ACC112 (cell line): ENCODE measurements around the gene HSFX4.
A peak's percentile ranks its signal among the peaks of the same experiment; 100 is the strongest.
"Not testable (repeated sequence)": the region's sequence is repeated elsewhere in the genome, so short reads cannot be mapped to it uniquely, and the experiment has no call there.

Source experiments
- H2AFZ ChIP-seq: fragments of 200-600 bp; sonication (generic); one replicate; pipeline ENCODE4 v1.6.0; 2017; ENCODE audit warnings: antibody characterized with exemption, low read length; ENCODE audit not compliant: unreplicated experiment
- H3K27ac ChIP-seq: fragments of 200-600 bp; sonication (generic); 2 replicates; pipeline ENCODE4 v1.5.1; 2014; ENCODE audit warnings: low read depth, mild to moderate bottlenecking, antibody characterized with exemption, low read length, moderate library complexity
- H3K27me3 ChIP-seq: fragments of 200-600 bp; sonication (generic); 2 replicates; pipeline ENCODE4 v1.6.1; 2014; ENCODE audit warnings: mild to moderate bottlenecking, antibody characterized with exemption, low read length, moderate library complexity, mixed read lengths; ENCODE audit not compliant: insufficient read depth
- H3K36me3 ChIP-seq: fragments of 200-600 bp; sonication (generic); 2 replicates; pipeline ENCODE4 v1.6.1; 2016; ENCODE audit warnings: mild to moderate bottlenecking, antibody characterized with exemption, low read length, moderate library complexity, mixed read lengths; ENCODE audit not compliant: insufficient read depth
- H3K4me1 ChIP-seq: fragments of 200-600 bp; sonication (generic); one replicate; pipeline ENCODE4 v1.6.1; 2016; ENCODE audit warnings: low read length, mixed read lengths; ENCODE audit not compliant: insufficient read depth, unreplicated experiment, control insufficient read depth
- H3K4me3 ChIP-seq: fragments of 200-600 bp; sonication (generic); 2 replicates; pipeline ENCODE4 v1.5.1; 2014; ENCODE audit warnings: mild to moderate bottlenecking, low read depth, low read length
- H3K79me2 ChIP-seq: fragments of 200-600 bp; sonication (generic); one replicate; pipeline ENCODE4 v1.6.0; 2016; ENCODE audit warnings: low read length; ENCODE audit not compliant: control insufficient read depth, unreplicated experiment, insufficient read depth

HSFX4 gene

DNA sequence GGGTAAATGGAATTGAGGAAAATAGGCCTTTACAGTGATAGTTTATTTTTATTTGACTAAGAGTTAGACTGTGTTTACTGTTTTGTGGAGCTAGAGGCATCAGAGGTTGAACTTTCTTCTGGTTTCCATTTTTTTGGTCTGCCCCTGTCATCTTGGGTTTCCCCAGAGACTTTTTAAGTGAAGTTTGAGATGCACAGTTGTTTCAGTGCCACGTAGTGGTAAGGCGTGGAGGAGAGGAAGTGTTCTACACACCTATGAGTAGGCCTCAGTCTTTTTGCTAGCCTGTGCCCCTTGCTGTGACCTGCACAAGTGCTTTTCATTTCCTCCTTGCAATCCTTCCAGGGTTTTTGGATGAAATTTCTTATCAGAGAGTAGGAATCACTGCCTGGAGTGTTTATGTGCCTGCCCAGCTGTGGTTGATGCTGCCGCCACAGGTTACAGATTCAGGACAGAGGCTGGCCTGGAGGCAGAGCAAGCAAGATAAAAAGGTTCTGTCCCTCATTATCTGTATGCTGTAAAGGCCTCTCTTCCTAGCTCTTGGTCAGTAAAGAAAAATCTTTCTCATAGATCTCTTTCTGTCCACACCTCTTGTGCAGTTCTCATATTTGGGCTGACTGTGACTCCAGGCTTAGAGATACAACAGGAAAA is 12.5 kb upstream of the HSFX4 start:
- Histone ChIP-seq H3K79me2 (no peaks in the 10 kb centered on the region), H3K27me3 (no peaks in the 10 kb centered on the region), H3K4me1 (no peaks in the 10 kb centered on the region), H2AFZ (no peak overlapping the region), H3K36me3 (no peaks in the 10 kb centered on the region), H3K4me3 (no peak overlapping the region), H3K27ac (no peak overlapping the region)

GRCh38 chrX:149923836-149924235 is 5.5 kb upstream of the HSFX4 start:
- not testable (repeated sequence) for H3K36me3 ChIP-seq, H3K27me3 ChIP-seq, H3K27ac ChIP-seq, H3K4me3 ChIP-seq, H3K79me2 ChIP-seq, H2AFZ ChIP-seq, H3K4me1 ChIP-seq

- H3K27me3 ChIP-seq, H3K4me3 ChIP-seq, H2AFZ ChIP-seq, H3K36me3 ChIP-seq, H3K4me1 ChIP-seq, H3K79me2 ChIP-seq, H3K27ac ChIP-seq: not testable (repeated sequence)
These were observed 4.9 kb upstream of the HSFX4 start for GRCh38 chrX:149924434-149924833.

DNA sequence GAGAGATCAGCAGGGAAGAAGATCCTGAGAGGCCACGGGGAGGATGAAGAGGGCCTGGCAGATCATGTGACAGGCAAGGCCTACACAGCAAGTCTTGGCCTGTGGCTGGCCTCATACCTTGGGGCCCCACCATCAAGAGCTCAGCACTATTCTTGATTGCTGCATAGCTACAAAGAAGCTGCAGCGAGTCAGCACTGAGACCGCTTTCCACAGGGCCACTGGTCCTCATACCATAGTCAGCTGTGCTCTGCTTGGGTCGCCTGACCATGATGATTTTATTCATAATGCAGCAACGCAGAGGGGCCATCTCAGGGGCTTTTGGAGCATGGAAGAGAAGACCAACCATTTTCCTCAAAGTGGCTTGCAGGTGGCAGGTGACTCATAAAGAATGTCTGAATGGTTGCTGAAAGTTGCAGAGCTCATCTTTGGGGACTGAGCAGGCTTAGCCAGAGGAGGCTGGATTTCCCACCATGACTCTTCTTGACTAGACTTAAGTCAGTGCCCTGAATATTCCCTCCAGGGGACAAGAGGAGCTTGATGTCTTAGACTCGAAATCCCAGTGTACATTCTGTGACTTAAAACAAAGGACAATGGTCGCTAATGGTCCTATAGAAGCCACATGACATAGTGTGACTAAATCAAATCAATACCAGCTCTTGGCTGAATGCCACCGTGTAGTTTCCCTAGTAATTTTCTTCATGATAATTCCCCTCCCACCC is 2.0 kb upstream of the HSFX4 start:
- H3K4me1 ChIP-seq, H3K27me3 ChIP-seq, H3K36me3 ChIP-seq, H3K79me2 ChIP-seq, H3K27ac ChIP-seq, H2AFZ ChIP-seq, H3K4me3 ChIP-seq: not testable (repeated sequence)

DNA sequence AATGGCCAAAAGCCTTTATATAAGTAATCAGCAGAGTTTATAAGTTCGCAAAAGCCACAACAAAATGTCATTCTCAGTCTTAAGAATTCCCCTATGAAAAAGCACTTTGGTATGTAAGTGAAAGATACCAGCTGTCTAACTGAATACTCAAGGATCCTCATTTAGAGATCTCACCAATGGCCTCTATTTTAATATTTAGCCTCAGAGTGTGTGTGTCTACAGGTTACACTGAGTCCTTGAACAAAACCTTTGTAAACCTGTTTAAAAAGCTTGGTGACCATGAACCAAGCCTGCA is 1.5 kb upstream of the HSFX4 start:
- H3K36me3 ChIP-seq, H2AFZ ChIP-seq, H3K27ac ChIP-seq, H3K79me2 ChIP-seq, H3K27me3 ChIP-seq, H3K4me1 ChIP-seq, H3K4me3 ChIP-seq: not testable (repeated sequence)

- H3K4me3 ChIP-seq, H3K36me3 ChIP-seq, H2AFZ ChIP-seq, H3K27ac ChIP-seq, H3K79me2 ChIP-seq, H3K27me3 ChIP-seq, H3K4me1 ChIP-seq: not testable (repeated sequence)
These were observed 738 bp upstream of the HSFX4 start for GRCh38 chrX:149928635-149929034.

GRCh38 chrX:149931355-149931754 is 2.0 kb downstream of the HSFX4 start:
- H3K79me2 ChIP-seq, H3K36me3 ChIP-seq, H3K4me1 ChIP-seq, H2AFZ ChIP-seq, H3K27ac ChIP-seq, H3K27me3 ChIP-seq, H3K4me3 ChIP-seq: not testable (repeated sequence)

DNA sequence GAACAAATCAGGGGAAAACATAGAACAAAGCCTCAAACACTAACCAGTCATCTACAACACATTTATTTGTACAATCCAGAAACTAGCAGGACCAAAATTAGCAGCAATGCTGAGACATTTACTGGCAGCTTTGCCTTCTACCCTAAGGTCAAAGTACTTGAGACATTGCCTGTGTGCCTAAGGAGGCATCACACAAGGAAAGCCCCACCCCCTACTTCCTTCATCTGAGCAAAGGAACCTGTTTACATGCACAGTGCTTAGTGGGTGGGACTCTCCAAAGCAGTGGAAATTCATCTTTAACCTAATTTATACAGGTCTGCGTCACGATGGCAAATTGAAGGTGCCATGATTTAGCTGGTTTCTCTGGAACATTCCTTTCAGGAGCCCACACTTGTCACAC is 2.8 kb downstream of the HSFX4 start:
- H3K27me3 ChIP-seq, H2AFZ ChIP-seq, H3K4me3 ChIP-seq, H3K4me1 ChIP-seq, H3K79me2 ChIP-seq, H3K27ac ChIP-seq, H3K36me3 ChIP-seq: not testable (repeated sequence)

DNA sequence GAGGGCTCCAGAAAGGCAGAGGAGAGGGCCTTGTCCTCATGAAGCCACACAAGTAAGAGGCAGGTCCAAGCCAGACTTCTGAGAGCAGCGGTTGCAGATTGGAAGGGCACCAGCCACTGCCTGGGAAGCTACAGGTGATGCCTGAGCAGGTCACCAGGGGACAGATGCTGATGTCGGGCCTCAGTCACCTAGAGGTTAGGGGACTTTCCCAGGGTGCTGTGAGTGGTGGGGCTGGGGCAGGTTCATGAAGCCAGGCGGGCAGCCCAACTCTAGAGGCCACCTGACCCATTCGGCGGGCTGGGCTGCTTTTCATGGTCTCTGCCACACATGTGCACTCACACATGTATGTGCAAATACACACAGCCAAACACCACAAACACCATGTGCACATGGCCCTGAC is 3.6 kb downstream of the HSFX4 start:
- H3K4me1 ChIP-seq, H3K36me3 ChIP-seq, H3K79me2 ChIP-seq, H2AFZ ChIP-seq, H3K4me3 ChIP-seq, H3K27ac ChIP-seq, H3K27me3 ChIP-seq: not testable (repeated sequence)

DNA sequence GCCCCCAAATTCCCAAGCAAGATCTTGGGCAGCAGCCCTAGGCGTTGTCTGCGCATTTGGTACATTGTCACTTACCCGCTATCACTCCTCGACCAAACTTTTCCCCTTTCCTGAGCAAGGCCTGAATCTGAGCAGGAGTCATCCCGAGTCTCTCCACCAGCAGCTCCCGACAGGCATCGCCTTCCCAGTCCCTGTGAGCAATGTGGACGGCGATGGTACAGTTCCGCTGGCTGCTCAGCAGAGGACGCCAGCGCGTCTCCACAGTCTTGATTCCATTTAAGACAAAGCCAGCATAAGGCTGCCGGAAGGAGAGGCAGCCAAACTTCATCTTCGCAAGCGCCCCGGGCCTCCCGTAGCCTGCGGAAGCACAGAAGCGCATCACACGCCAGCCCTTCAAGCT is 4.2 kb downstream of the HSFX4 start:
- H3K27me3 ChIP-seq, H3K4me3 ChIP-seq, H3K4me1 ChIP-seq, H3K36me3 ChIP-seq, H2AFZ ChIP-seq, H3K27ac ChIP-seq: not testable (repeated sequence)
- peaks cover 11% of the 10 kb centered on the region for H3K79me2 ChIP-seq

DNA sequence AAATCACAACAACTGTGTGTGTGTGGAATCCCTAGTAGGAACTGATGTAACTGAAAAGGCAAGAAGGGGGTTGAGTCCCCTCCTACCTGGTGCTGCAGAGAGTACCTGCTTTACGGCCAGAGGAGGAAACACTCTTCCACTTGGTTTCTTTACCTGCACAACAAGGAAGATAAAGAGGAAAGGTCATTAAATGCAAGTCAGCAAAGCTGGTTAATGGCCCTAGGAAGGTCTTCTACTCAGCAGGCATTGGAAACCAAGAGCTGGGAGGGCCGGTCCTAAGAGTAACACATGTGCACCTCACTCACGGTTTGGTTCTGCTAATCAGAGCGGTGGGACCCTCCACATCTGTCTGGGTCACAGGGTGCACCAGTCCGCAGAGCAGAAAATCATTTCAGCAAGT is 8.0 kb downstream of the HSFX4 start:
- H3K4me1 ChIP-seq, H3K36me3 ChIP-seq, H3K27me3 ChIP-seq, H2AFZ ChIP-seq: not testable (repeated sequence)
- Histone ChIP-seq H3K4me3 (peak overlapping the region; percentile 97), H3K27ac (peak overlapping the region; percentile 98; the same call in 1 of the 2 replicates), H3K79me2 (peaks cover 11% of the 10 kb centered on the region)
